Activated CD4-positive, CD25-positive, alpha-beta regulatory T cell treated with anti-CD3 and anti-CD28 coated beads, Interleukin-2, amount 50 U/mL, for 16 hours (primary cell): ENCODE data around the gene ARHGAP42.

ENCODE experiments used
- DNase-seq: peaks from one replicate; pipeline ENCODE4 v3.0.0-alpha.2; 2020; ENCODE audit warnings: low read depth, low spot score

The ARHGAP42 gene

DNA sequence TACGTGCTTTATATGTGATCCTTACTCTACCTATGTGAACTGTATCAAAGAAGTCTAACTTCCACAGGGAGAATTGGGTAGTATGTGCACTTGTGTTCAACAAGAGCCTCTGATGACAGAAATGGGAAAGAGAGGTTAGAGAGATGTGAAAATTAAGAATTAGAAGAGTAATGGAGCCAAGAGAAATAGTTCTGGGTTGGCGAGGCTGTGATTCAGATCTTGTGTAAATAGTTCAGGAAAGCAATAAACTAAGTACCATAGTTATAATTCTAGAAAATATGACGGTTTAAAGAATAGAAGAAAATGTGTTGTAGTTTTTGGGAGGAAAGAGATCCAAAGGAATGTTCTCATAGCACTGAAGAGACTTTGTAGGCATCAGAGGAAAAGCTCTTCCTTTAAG lies 112.4 kb downstream of the ARHGAP42 start:
- DNase-seq, result no peak

DNA sequence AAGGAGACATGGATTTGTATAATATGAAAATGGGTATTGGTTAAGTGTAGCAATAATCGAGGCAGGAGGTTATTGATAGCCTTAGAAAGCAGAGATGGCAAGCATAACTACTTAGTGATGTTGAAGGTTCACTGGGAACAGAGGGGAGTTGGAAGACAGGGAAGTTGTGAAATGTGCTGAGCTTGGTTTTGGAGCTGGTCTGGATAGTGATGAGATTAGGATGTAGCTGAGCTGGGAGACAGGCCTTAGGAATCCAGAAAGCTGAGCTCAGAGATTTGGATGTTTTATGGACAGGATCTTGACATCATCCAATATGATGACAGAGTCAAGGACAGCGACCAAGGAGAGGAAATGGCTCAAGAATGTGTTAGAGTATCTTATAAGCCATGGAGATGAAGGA lies 113.1 kb downstream of the ARHGAP42 start:
- no peak for DNase-seq

DNA sequence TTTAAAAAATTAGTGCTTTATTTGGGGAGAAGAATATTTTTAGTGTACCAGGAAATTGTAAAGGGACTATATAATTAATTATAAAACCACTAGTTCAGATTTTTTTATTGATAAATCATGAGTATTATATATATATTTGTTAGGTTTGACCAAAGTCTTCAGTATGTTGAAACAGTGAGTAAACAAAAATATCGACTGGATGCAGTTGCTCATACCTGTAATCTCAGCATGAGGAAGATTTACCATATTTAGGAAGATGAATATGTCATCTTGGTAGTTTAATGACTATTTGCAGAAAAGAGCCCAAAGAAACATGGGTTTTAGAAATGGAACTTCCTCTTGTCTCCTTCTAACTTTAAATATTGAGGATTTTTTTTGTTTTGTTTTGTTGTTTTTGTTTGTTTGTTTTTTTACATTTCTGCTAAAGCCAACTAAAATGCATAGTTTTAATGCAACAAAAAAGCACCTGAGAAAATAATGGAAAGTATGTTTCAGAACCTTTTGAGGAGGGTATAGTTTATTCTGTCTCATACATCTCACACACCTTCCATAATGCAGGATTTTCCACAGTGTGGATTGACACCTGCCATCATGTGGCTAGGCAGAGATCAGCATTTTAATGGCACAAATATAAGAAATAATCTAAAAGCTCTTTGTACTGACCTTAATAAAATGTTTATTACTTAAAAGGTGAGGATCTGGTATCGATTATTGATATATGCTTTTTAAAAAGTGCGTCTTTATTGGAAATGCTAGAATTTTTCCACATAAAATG lies 114.3 kb downstream of the ARHGAP42 start:
- DNase-seq, result no peak

DNA sequence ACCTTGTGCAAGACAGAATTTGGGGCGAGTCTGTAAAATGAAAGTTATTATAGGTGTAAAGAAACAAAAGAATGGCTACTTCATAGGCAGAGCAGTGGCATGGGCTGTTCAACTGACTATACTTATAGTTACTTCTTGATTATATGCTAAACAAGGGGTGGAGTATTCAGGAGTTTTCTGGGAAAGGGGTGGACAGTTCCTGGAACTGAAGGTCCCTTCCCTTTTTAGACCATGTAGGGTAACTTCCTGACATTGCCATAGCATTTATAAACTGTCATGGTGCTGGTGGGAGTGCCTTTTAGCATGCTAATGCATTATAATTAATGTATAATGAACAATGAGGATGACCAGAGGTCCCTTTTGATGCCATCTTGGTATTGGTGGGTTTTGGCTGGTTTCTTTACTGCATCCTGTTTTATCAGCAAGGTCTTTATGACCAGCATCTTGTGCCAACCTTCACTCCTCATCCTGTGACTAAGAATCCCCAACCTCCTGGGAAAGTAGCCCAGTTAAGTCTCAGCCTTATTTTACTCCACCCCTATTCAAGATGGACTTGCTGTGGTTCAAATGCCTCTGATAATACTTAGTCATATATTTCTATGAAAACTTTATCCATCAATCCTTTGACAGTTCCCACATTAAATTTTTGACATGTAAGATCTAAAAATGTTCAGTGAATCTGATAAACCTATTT lies 118.6 kb downstream of the ARHGAP42 start:
- no peak for DNase-seq

DNA sequence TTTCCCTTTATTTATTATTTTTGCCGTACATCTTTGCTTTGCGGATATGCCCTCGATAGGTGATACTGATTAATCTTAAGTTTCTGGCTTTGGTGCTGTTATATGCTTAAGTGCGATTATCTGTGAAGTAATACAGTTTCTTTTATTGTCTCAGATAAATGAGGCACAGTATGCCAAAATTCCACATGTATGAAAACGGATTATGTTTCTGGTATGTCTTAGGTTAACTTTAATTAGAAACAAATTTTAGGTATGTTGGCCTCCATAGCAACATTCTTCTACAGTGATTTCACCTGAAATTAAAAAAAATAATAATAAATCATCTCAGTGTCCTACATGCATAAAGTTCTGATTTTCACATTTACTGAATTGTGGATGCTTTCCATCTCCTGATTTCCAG lies 119.2 kb downstream of the ARHGAP42 start:
- DNase-seq, result no peak

DNA sequence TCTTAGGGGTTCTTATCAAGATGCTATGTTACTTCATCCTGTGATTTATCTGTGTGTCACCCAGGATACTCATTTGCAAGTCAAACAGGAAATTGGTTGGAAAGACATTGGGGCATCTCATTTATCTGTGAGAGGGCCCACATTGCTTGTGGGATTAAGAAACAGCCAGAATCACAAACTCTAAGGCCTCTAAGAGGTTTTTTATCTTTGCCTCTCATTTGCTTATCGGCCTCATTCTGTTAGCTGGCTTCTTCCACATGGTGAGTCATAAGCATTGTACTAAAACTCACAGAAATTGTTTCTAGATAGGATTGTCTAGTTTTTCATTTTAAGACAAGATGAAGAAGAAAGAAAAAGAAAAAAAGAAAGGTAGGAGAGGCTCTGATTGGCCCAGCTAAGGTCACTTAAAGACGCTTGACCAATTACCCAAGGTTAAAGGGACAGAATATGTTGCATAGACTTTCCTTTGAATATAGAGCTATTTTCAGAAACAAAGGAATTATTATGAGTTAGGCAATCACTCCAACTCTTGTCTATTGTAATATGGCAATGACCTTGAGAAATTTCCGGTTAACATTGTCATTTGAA lies 121.9 kb downstream of the ARHGAP42 start:
- DNase-seq, result no peak

DNA sequence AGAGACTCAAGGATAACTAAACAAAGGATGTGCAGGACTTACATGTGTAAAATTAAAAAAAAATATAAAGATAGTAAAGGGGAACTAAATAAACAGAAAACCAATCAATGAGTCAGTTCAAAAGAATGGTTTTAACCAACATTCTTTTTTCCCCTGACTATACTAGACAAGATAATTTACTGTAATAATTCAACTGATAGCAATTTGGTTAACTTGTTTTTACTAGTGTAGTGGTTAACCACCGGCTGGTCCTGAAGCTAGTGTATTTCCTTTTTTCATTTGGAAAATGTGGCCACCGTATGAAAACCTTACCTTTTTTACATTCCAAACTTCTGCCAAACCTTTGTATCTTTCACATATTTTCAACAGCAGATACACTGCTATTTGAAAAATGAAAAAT lies 123.1 kb downstream of the ARHGAP42 start:
- no peak for DNase-seq

DNA sequence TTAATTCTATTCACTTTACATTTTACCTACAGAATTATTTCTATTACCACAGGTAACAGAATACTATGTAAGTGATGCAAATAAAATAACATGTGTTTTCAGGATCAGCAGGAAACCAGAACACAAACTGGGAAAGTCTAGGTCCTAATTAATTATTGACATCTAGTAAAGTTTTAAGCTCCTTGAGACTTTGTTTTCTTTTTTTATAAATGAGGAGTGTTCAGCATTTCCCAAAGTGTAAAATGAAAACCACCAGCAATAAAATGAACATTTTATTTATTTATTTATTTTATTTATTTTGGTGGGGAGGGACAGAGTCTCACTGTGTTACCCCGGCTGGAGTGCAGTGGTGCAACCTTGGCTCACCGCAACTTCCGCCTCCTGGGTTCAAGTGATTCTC lies 123.6 kb downstream of the ARHGAP42 start:
- DNase-seq, result no peak

DNA sequence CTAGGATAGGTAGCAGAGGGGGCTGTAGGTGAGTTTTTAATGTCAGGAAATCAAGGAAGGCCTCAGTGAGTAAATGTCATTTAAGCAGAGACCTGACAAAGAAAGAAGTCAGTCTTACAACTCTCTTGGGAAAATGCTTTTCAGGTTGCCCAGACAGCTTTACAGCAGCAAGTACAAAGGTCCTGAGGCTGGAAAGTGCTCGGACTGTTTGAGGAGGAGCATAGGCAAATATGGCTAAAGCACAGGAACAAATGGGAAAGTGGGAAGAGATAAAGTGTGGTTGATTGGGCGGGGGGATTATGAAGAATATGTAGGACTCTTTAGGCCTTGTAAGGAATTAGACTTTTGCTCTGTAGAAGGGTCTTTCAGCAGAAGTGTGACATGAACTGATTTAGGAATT lies 125.4 kb downstream of the ARHGAP42 start:
- DNase-seq, result no peak

DNA sequence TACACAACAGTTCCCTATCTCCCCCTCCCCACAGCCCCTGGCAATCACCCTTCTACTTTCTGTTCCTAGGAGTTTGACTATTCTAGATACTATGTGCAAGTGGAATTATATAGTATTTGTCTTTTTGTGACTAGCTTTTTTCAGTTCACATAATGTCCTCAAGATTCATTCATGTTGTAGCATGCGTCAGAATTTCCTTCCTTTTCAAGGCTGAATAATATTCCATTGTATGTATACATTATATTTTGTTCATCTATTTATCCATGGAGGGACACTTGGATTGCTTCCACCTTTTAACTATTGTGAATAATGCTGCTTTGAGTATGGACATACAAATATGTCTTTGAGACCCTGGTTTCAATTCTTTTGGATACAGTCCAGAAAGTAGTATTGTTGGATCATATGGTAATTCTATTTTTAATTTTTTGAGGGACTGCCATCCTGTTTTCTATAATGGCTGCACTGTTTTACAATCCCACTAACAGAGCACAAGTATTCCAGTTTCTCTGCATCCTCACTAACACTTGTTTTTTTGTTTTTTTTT lies 128.8 kb downstream of the ARHGAP42 start:
- no peak for DNase-seq

DNA sequence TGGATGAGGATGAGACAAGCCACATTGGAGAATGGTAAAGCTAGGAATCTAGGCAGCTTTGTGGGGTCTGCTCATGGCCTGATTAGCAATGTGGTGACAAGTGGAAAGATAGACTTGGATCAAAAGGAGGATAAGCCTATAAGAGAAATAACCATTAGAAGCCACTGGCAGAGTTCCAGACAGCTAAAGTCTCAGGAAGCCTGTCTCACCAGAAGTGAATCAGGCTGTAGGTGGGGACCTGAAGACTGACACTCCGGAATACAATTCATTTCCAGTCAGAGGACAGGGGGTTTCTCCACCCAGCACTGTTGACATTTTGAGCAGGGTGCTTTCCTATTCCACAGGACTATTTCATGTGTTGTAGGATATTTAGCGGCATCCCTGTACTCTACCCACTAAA lies 129.7 kb downstream of the ARHGAP42 start:
- DNase-seq, result no peak

DNA sequence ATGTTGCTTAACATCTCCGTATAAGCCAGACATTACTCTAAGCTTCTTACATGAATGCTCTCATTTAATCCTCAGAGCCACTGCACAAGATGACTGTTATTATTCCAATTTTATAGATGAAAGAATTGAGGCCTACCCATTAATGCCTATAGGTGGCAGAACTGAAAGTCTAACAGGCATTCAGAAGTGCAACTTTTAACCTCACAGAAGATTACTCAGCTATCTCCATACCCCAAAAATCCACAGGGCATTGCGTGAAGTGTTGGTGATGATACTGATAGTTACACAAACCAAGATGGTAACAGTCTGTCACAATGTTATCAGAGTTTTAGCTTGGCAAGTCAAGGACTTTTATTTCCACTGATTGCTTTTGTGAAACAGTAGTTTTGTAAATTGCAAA lies 130.5 kb downstream of the ARHGAP42 start:
- DNase-seq, result no peak

DNA sequence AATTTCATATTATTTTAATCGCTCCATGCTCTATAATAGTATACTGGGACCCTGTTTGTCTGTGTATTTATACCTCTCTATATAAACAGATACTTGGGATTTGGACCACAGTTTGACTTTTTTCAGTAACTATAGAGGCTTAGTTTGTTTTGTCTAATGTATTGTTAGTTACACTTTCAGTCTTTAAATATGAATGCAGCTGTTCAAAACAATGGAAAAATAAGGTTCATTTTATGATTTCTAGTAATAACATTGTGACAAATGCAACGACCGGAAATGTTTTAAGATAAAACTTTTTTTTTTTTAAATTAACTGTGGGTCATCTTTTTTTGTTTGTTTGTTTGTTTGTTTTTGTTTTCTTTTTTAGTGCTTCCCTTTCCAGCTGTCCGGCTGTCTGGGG lies 133.5 kb downstream of the ARHGAP42 start:
- no peak for DNase-seq

DNA sequence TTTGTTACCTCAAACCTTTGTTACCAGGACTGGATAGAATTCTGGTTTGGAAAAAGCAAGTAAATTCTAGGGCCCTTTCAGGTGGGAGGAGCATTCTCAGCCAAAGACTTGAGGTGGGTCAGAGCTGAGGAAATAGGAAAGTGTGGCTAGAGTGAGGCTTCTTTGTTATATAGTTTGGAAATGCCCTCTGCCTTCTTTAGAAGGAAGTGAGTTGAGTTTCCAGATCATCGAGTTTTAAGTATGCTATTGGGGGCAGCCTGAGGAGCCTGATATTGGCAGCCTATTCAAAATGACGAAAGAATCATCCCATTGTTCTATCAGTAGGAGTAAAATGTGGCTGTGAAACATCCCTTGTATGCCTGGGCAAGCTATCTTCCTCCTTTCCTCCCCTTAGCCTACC lies 134.1 kb downstream of the ARHGAP42 start:
- no peak for DNase-seq

DNA sequence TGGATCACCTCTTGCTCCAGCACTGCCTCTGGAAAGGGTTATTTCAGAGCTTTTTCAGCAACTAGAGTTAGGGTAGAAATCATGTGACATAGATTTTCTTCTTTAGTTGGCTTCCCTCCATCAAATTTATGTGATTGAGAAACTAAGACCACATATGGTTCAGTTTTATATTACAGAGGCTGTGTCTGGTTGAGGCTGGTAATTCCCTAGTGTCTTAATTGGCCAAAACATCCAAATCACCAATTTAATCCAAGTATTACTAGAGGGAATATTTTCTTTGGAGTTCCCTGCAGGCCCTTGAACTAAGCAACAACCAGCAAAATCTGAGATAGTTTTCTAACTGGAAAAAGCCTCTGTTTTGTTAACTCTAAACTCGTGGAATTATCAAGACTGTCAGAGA lies 136.3 kb downstream of the ARHGAP42 start:
- no peak for DNase-seq

DNA sequence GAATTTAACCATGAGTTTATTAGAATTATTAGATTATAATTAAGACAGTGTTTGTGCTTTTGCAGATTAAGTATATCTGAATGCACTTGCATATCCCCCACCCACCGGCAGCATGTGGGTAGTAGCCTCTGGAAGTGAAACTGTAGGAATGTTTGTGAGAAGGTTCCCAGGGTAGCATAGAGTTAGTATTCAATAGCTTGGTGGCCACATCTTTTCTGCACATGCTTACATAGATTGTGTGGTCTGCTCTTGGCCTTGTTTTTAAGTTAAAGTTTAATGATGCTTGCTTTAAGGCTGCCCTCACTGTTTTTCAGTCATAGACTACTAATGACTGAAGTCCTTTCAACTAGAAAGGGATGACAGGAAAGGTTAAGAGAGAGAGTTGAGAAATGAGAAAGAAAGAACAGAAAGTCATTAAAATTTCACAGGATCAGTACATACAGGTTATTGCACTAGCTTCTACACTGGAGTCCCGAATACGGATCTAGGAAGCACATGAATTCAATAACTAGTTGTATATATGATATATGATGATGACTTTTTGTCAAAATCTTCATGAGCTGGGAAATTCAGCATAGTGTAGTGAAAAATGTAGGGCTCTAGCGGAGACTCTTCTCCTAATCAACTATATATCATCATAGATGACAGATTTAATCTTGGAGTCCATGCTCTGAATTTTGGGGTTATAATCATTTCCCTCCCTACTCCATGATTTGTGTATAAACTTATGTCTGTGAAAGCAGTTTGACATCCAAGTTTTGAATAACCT lies 137.1 kb downstream of the ARHGAP42 start:
- DNase-seq, result no peak

DNA sequence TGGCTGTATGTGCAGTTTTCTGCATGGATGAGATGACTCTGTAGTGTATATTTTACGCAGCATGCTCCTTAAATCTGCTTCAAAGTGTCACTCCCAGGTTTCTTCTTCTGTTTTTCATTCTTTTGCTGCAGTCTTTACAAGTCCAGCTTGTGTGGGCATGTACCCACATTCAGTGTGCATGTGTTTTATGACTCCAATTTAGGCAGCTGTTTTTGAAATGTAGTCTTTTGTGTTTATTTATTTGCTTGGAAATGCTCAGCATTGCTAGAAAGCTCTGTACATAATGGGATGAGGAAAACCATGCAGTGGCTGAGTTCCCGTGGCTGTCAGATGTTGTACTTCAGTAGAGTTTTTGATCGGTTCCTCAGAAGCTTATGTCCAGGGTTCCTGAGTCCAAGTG lies 138.5 kb downstream of the ARHGAP42 start:
- DNase-seq, result no peak

DNA sequence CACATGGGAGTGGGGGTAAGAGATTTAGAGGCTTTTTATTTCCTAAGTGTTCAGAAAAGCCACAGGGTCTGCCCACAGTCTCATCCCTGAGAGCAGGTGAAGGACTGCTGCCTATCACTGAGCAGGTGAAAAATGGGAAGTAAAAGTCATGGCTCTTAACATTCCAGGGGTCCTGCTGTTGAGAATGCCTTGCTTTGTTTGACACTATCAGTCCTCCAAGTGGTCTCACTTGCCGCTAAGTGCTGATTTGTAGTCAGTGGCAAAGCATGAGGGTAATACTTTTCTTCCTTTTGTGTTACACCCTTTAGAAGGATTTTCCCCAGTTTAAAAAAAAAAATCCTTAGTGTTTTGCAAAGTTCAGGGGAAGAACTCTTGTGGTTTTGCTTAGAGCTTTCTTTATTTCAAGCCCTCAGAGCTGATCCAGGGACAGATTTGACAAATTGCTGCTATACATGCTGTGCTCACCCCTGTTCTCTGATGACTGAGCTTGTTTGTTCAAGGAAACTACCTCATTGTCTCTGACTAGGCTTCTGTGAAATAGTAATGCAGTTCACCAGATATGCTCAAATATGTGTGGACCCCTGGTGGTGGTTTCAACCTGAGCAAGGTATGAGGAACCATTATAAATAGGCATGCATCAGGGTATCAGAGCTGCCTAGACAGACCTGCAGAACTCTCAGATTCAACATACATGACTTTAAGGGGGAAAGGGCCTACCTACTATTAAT lies 141.0 kb downstream of the ARHGAP42 start:
- DNase-seq, result no peak

DNA sequence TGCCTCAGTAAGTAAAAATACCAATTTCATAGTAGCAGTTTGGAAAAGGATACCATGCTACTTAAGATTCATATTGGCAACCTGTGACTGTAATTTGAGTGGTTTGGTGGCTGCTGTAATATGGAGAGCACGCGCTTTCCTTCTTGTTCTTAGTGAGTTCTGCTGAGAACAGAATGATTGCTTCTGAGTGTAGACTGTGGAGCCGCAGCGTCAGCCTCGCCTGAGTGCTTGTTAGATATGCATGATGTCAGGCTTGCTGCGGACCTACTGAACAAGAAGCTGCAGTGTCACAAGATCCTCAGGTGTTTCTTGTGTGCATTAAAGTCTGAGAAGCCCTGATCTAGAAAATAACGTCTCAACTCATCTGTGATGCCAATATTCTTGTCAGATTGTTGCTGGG lies 143.2 kb downstream of the ARHGAP42 start:
- no peak for DNase-seq

DNA sequence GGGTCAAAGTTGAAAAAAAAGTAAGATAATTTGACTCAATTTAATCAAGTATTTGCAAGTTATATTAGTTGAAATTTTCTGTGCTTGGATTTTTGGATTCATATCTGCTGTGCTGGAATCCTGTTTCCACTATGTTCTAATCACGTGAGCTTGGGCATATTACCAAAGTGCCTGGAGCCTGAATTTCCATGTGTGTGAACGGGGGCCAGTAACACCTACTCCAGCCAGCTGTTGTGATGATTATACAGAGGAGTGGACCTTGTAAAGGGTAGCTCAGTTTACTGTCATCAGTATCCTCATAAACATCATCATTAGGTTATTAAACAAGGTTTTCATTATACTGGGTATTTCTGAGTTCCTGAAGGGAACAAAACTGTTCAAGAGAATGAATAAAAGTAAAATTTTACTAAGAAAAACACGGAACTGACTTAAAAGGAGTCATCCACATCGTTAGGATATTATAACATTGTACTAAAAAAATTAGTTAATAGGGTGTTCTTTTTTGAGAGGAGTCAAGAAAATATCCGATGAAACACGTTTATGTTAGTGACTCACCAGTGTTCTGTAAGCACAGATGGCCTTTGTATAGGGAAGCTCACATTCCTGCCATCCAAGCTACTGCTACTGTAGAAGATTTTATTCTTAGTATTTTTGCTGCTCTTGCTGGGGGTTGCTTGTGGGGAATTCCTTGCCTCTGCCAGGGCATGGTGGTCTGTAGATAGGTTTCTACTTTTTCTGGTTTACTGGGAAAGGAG lies 144.1 kb downstream of the ARHGAP42 start:
- no peak for DNase-seq
